Heart left ventricle (tissue), 16 donors: Measurements from ENCODE around the gene RASA4B. TPM values are rescaled to one million over a fixed set of nuclear protein-coding genes. Genes with fewer than 3 reads are reported as not detected.

Experiments used
- ATAC-seq, 4 donors: fragments of 200-7000 bp; cut with Tn5 transposase; one replicate each; pipeline ENCODE4 v1.9.1; 2020 to 2022; ENCODE audit warnings: moderate library complexity in 4 of 4, mild to moderate bottlenecking in 3 of 4, moderate number of reproducible peaks in 1 of 4
- DNase-seq, 5 donors: peaks; one replicate each; pipeline ENCODE4 v3.0.0-alpha.2; 2020
- H3K27ac ChIP-seq, 12 donors: fragments of 200-600 bp; sonication (generic) in 4 of 12; one replicate each; pipeline versions ENCODE4 v1.5.0 to v1.8.0; 2016 to 2022; ENCODE audit warnings: mild to moderate bottlenecking in 2 of 12
- H3K27me3 ChIP-seq, 9 donors: fragments of 200-600 bp; sonication (generic) in 2 of 9; one replicate each; pipeline versions ENCODE4 v1.5.1 to v1.8.0; 2016 to 2022; ENCODE audit warnings: mild to moderate bottlenecking in 3 of 9
- H3K36me3 ChIP-seq, 9 donors: fragments of 200-600 bp; sonication (generic) in 2 of 9; one replicate each; pipeline versions ENCODE4 v1.5.0 to v1.8.0; 2018 to 2022; ENCODE audit warnings: mild to moderate bottlenecking in 2 of 9
- H3K4me1 ChIP-seq, 12 donors: fragments of 200-600 bp; sonication (generic) in 4 of 12; one replicate each; pipeline versions ENCODE4 v1.5.0 to v1.8.0; 2016 to 2022; ENCODE audit warnings: mild to moderate bottlenecking in 3 of 12
- H3K4me3 ChIP-seq, 12 donors: fragments of 200-600 bp; sonication (generic) in 4 of 12; one replicate each; pipeline versions ENCODE4 v1.5.0 to v1.8.0; 2017 to 2022; ENCODE audit warnings: mild to moderate bottlenecking in 9 of 12, moderate library complexity in 4 of 12
- H3K9me3 ChIP-seq, 12 donors: fragments of 200-600 bp; sonication (generic) in 4 of 12; one replicate each; pipeline versions ENCODE4 v1.5.0 to v1.8.0; 2016 to 2022; ENCODE audit warnings: mild to moderate bottlenecking in 1 of 12
- CTCF ChIP-seq, 12 donors: fragments of 200-600 bp; sonication (generic) in 4 of 12; IDR thresholded peaks; one replicate each; pipeline versions ENCODE4 v1.5.0 to v1.8.0; 2018 to 2022; ENCODE audit warnings: antibody characterized with exemption in 12 of 12, mild to moderate bottlenecking in 5 of 12
- POLR2A ChIP-seq, 2 donors: fragments of 450-650 bp; IDR thresholded peaks; one replicate each; pipeline ENCODE4 v1.6.1; 2017; ENCODE audit warnings: antibody characterized with exemption in 2 of 2, mild to moderate bottlenecking in 2 of 2, moderate library complexity in 2 of 2
- WGBS, 4 donors: extraction: QIAGEN DNeasy Blood & Tissue Kit in 2 of 4; methylation state at CpG; one replicate each; pipeline versions ENCODE4 v1.1.5 to v1.1.7; 2013 to 2018; 5-methylcytosine and 5-hydroxymethylcytosine counted together
- intact Hi-C, 10 donors: fragments of 100-400 bp; cut with DNase I; formaldehyde crosslinking; loops; one replicate each; pipeline versions ENCODE4 v1.11.1 to v1.14.2; 2022
- polyA plus RNA-seq, 2 donors: library from polyadenylated mRNA; stranded (reverse); fragments of 200-250 nt; gene quantifications; one replicate each; pipeline ENCODE4 v1.2.3, GENCODE V29; 2013
- total RNA-seq, 9 donors: library from RNA; depleted of rRNA in 2 of 9; stranded (reverse); fragments of >200 nt in 2 of 9; fragmentation: NEBNext Ultra II Directional in 3 of 9; extraction: Animal tissue kit (Norgen Biotek cat#: 25700) in 3 of 9; gene quantifications; one replicate each; pipeline versions ENCODE4 v1.1.0 to v1.2.4, GENCODE V29; 2016 to 2023
- donor health status: ischemic (EF 13 %, LVEDD 7.1; RV severe dilation, severe dysfunction).
- donor health status: healthy with polysubstance abuse.
- donor health status: DM: no; HTN: yes; CAD: no.
- donor health status: DM: no; HTN: no; CAD: no.
- donor health status: ischemic (EF 25% LVEDD 6.9; RV normal size, moderate dysfunction).
- donor health status: ischemic (EF 25% LVEDD 5.7; RV mildly dilated, moderate dysfunction).
- donor health status: healthy.
- donor health status: DM: yes; HTN: yes; CAD: no.
- donor health status: ischemic (EF 35%, LVEDD 5.7; RV mildly dilated, moderate dysfunction).
- donor health status: nonischemic (EF 11% LVEDD 7.7; RV severe dilation, severe dysfunction).
- donor health status: DM: yes; HTN: yes; CAD: no.
- donor health status: PGD.
- donor health status: ischemic (EF 29% LVEDD 5.4; RV normal size, mild dysfunction).
- donor health status: nonischemic (EF 23%, LVEDD 6.1; RV moderate dilation, normal function).

Gene RASA4B
- total and polyA plus RNA-seq, 11 donors: 2.7 to 28.1 (median 6.0) TPM

DNA sequence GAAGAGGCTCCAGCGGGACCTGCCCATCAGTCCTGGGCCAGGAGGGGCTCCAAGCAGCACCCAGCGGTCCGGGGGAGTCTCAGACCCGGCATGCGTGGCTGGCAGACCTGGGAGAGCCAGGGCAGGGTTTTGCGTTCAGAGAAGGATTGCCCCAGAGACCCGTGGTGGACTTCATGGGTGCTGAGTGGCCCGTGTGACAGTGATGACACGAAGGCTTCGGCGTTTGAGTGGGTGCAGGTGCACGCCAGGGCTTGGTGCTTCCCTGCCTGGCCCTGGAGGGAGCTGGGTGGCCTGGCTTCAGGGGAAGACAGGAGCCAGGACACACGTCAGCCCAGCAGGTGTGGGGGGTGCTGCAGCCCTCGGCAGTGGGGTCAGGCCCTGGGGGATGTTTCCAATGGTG lies 70.3 kb downstream of the RASA4B start:
- H3K27ac ChIP-seq: no peak overlapping the region
- WGBS, 4 donors: 86 to 91% (median 87%) methylated on average over 13 to 14 of the region's 14 CpGs
- H3K27me3 ChIP-seq: no peaks in the 10 kb centered on the region
- ATAC-seq (no peak), DNase-seq (no peak)
- H3K36me3 ChIP-seq: peaks cover 0 to 37% (median 4%) of the 10 kb centered on the region in 9 donors
- intact Hi-C loops: no loop called here
- TF ChIP-seq CTCF (IDR thresholded peaks at IDR 0.05) (no peak), POLR2A (IDR thresholded peaks at IDR 0.05) (no peak)
- H3K9me3 ChIP-seq: no peaks in the 10 kb centered on the region
- H3K4me1 ChIP-seq: peaks cover 0 to 4% (median 0%) of the 10 kb centered on the region in 12 donors
- H3K4me3 ChIP-seq: no peak overlapping the region

GRCh38 chr7:102446387-102447156 lies 71.0 kb downstream of the RASA4B start:
- TF ChIP-seq POLR2A (IDR thresholded peaks at IDR 0.05): no peak
- TF ChIP-seq CTCF (IDR thresholded peaks at IDR 0.05): no peak
- Histone ChIP-seq H3K27ac (no peak overlapping the region), H3K36me3 (peaks cover 0 to 44% (median 7%) of the 10 kb centered on the region in 9 donors), H3K27me3 (no peaks in the 10 kb centered on the region), H3K4me3 (no peak overlapping the region), H3K4me1 (peaks cover 0 to 2% (median 0%) of the 10 kb centered on the region in 12 donors), H3K9me3 (no peaks in the 10 kb centered on the region)
- no peak for ATAC-seq
- 96 to 98% (median 97%) methylated on average over 40 to 41 of the region's 41 CpGs for WGBS, 4 donors
- DNase-seq: no peak
- intact Hi-C loops: no loop called here

DNA sequence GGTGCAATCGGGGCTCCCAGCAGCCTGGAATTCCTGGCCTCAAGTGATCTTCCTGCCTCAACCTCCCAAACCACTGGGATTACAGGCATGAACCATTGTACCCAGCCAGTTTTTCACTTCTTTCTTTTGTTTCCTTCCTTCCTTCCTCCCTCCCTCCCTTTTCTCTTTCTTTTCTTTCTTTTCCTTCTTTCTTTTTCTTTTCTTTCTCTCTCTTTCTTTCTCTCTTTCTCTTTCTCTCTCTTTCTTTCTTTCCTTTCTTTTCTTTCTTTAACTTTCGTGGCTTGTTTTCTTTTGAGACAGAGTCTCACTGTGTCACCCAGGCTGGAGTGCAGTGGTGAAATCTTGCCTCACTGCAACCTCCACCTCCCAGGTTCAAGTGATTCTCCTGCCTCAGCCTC lies 71.9 kb downstream of the RASA4B start:
- DNase-seq (no peak), ATAC-seq (no peak)
- intact Hi-C loops: no loop called here
- H3K36me3 ChIP-seq: peaks cover 0 to 48% (median 7%) of the 10 kb centered on the region in 9 donors
- H3K27ac ChIP-seq: no peak overlapping the region
- WGBS, 4 donors: 50 to 96% (median 74%) methylated on average over 2 of the region's 2 CpGs
- no peak for TF ChIP-seq POLR2A (IDR thresholded peaks at IDR 0.05)
- TF ChIP-seq CTCF (IDR thresholded peaks at IDR 0.05): no peak
- peaks cover 0 to 1% (median 0%) of the 10 kb centered on the region in 12 donors for H3K4me1 ChIP-seq
- H3K27me3 ChIP-seq: no peaks in the 10 kb centered on the region
- H3K4me3 ChIP-seq: no peak overlapping the region
- H3K9me3 ChIP-seq: no peaks in the 10 kb centered on the region

DNA sequence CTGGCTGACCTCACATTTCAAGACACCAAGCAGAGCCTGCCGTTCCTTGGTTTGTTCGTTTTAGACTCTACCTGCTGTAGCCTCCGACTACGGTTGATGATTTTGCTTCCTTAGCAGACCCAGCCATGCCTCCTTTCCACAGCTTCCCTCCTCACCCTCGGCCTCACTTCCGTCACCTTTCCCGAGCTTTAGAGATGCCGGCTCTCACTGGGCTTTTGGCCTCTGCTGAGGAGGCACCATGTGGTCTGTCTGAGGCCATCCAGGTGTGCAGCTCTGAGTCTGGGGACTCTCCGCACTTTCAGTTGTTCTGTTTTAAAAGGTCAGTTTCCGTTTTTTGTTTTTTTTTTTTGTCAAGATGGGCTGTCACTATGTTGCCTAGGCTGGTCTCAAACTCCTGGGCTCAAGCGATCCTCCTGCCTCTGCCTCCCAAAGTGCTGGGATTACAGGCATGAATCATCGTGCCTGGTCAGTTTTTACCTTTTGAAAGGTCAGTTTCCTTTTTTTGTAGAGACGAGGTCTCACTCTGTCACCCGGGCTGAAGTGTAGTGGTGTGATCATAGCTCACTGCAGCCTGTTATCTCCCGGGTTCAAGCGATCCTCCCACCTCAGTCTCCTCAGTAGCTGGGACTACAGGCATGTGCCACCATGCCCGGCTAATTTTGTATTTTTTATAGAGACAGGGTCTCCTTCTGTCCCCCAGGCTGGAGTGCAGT lies 72.5 kb downstream of the RASA4B start:
- Histone ChIP-seq H3K9me3 (no peaks in the 10 kb centered on the region), H3K27me3 (no peaks in the 10 kb centered on the region), H3K36me3 (peaks cover 0 to 53% (median 7%) of the 10 kb centered on the region in 9 donors), H3K4me1 (peaks cover 0 to 6% (median 4%) of the 10 kb centered on the region in 12 donors), H3K4me3 (no peak overlapping the region), H3K27ac (no peak overlapping the region)
- intact Hi-C loops: no loop called here
- TF ChIP-seq CTCF (IDR thresholded peaks at IDR 0.05) (no peak), POLR2A (IDR thresholded peaks at IDR 0.05) (no peak)
- ATAC-seq (no peak), DNase-seq (no peak)
- WGBS, 4 donors: 90 to 93% (median 91%) methylated on average over 17 of the region's 17 CpGs
